Kidney (tissue), 14 donors: ENCODE results near the gene ARHGEF28. TPM values are rescaled to one million over a fixed set of nuclear protein-coding genes. Genes with fewer than 3 reads are reported as not detected.

Experiments
- DNase-seq, 5 donors: peaks; one replicate each; pipeline ENCODE4 v3.0.0-alpha.2; 2013 to 2020
- FAIRE-seq: peaks from 2 replicates; lab custom pipeline; 2012; peaks lifted over from hg19 to GRCh38; lab: Jason Lieb, UNC
- H3K27ac ChIP-seq, 2 donors: one replicate each; pipeline ENCODE4 v1.7.0; 2013; ENCODE audit warnings: low read depth in 2 of 2, low read length in 2 of 2, inconsistent platforms in 1 of 2
- H3K27me3 ChIP-seq: one replicate; pipeline ENCODE4 v1.7.1; 2013; ENCODE audit warnings: low read length, inconsistent platforms; ENCODE audit not compliant: control insufficient read depth, insufficient read depth
- H3K36me3 ChIP-seq, 3 donors: one replicate each; pipeline versions ENCODE4 v1.7.0 to v1.7.1; 2013; ENCODE audit warnings: low read length in 3 of 3, control low read depth in 1 of 3, inconsistent platforms in 1 of 3; ENCODE audit not compliant: insufficient read depth in 3 of 3, control insufficient read depth in 2 of 3
- H3K4me1 ChIP-seq, 3 donors: one replicate each; pipeline versions ENCODE4 v1.7.0 to v1.7.1; 2013; ENCODE audit warnings: low read length in 3 of 3, inconsistent platforms in 1 of 3, low read depth in 1 of 3; ENCODE audit not compliant: control insufficient read depth in 2 of 3, insufficient read depth in 2 of 3
- H3K4me3 ChIP-seq, 3 donors: one replicate each; pipeline versions ENCODE4 v1.7.0 to v1.8.1; 2013; ENCODE audit warnings: low read length in 3 of 3, control low read depth in 1 of 3, inconsistent platforms in 1 of 3
- H3K9ac ChIP-seq, 3 donors: one replicate each; pipeline versions ENCODE4 v1.7.0 to v1.7.1; 2013; ENCODE audit warnings: low read length in 3 of 3, control low read depth in 1 of 3, inconsistent platforms in 1 of 3
- H3K9me3 ChIP-seq, 3 donors: one replicate each; pipeline versions ENCODE4 v1.7.0 to v1.7.1; 2013; ENCODE audit warnings: low read length in 3 of 3, control low read depth in 1 of 3, inconsistent platforms in 1 of 3; ENCODE audit not compliant: control insufficient read depth in 2 of 3, insufficient read depth in 1 of 3
- CTCF ChIP-seq: IDR thresholded peaks from 3 replicates; pipeline ENCODE4 v1.5.1; 2012; ENCODE audit warnings: mild to moderate bottlenecking, moderate library complexity, borderline replicate concordance; ENCODE audit not compliant: insufficient read depth; ENCODE audit errors: extremely low read depth
- intact Hi-C: fragments of 100-400 bp; cut with DNase I; formaldehyde crosslinking; loops from one replicate; pipeline ENCODE4 v1.11.1; 2022
- polyA plus RNA-seq: library from polyadenylated mRNA; stranded (reverse); fragments of 350-450 nt; fragmentation: Illumina TruSeq; extraction: RNeasy Lipid Tissue Mini Kit (QIAGEN cat#74804); gene quantifications from one replicate; pipeline ENCODE4 v1.2.3, GENCODE V29; 2014; ENCODE audit warnings: low read depth, low replicate concordance; ENCODE audit not compliant: insufficient read depth
- total RNA-seq: library from RNA; stranded (reverse); fragmentation: NEBNext Ultra II Directional; extraction: Animal tissue kit (Norgen Biotek cat#: 25700); gene quantifications from one replicate; pipeline ENCODE4 v1.2.1, GENCODE V29; 2021
- donor health status: control.
- donor health status: control.
- donor health status: control.
- donor health status: control.
- donor health status: control.
- donor health status: DM: yes; HTN: yes; CAD: no.
- donor health status: Normal renal cell carcinoma (clear cell type).

The ARHGEF28 gene
- total and polyA plus RNA-seq, 2 donors from 2014 or later: 21.9 to 66.3 TPM

- no peaks in the 10 kb centered on the region for H3K9me3 ChIP-seq
- no peak for TF ChIP-seq CTCF
- peaks cover 0 to 7% (median 2%) of the 10 kb centered on the region in 3 donors for H3K4me1 ChIP-seq
Observed at GRCh38 chr5:73664796-73665195, 38.8 kb downstream of the ARHGEF28 start.

GRCh38 chr5:73666891-73667290 is 40.9 kb downstream of the ARHGEF28 start:
- Histone ChIP-seq H3K9me3 (no peaks in the 10 kb centered on the region), H3K9ac (no peak overlapping the region), H3K27ac (no peak overlapping the region), H3K4me1 (peaks cover 0 to 4% (median 2%) of the 10 kb centered on the region in 3 donors), H3K27me3 (no peaks in the 10 kb centered on the region), H3K4me3 (no peak overlapping the region), H3K36me3 (no peaks in the 10 kb centered on the region)
- no peak for TF ChIP-seq CTCF
- DNase-seq: no peak
- no peak for FAIRE-seq
- intact Hi-C loops: no loop called here

More at GRCh38 chr5:73664796-73665195, 38.8 kb downstream of the ARHGEF28 start:
- H3K27ac ChIP-seq: no peak overlapping the region
- H3K4me3 ChIP-seq: no peak overlapping the region
- FAIRE-seq: no peak
- intact Hi-C loops: no loop called here
- H3K9ac ChIP-seq: no peak overlapping the region
- DNase-seq: no peak
- H3K27me3 ChIP-seq: no peaks in the 10 kb centered on the region
- H3K36me3 ChIP-seq: no peaks in the 10 kb centered on the region

GRCh38 chr5:73668017-73668416 is 42.0 kb downstream of the ARHGEF28 start:
- Histone ChIP-seq H3K27ac (peak overlapping the region in 1 of 2 donors; percentile 8), H3K36me3 (no peaks in the 10 kb centered on the region), H3K4me3 (no peak overlapping the region), H3K9ac (no peak overlapping the region), H3K27me3 (no peaks in the 10 kb centered on the region), H3K9me3 (no peaks in the 10 kb centered on the region), H3K4me1 (peaks cover 0 to 5% (median 4%) of the 10 kb centered on the region in 3 donors)
- intact Hi-C loops: no loop called here
- DNase-seq: no peak
- TF ChIP-seq CTCF: no peak
- no peak for FAIRE-seq

- no peak for TF ChIP-seq CTCF
- intact Hi-C loops: no loop called here
Observed at GRCh38 chr5:73668486-73669111, 42.6 kb downstream of the ARHGEF28 start.

More at GRCh38 chr5:73668486-73669111, 42.6 kb downstream of the ARHGEF28 start:
- FAIRE-seq (no peak), DNase-seq (peak in 2 of 5 donors; percentile 21 to 68)
- Histone ChIP-seq H3K27ac (peak overlapping the region in 1 of 2 donors; percentile 8), H3K9ac (no peak overlapping the region), H3K4me3 (no peak overlapping the region), H3K36me3 (no peaks in the 10 kb centered on the region), H3K27me3 (no peaks in the 10 kb centered on the region), H3K4me1 (peaks cover 0 to 10% (median 2%) of the 10 kb centered on the region in 3 donors), H3K9me3 (no peaks in the 10 kb centered on the region)
